NT2/D1 (cell line): ENCODE data around the gene CXXC5.

Experiments
- DNase-seq: peaks from one replicate; pipeline ENCODE4 v3.0.0-alpha.2; 2011; ENCODE audit warnings: low read depth, low spot score
- H3K27me3 ChIP-seq: 2 replicates; pipeline ENCODE4 v1.6.0; 2011; ENCODE audit warnings: mild to moderate bottlenecking; ENCODE audit not compliant: insufficient read length, insufficient read depth
- H3K36me3 ChIP-seq: 2 replicates; pipeline ENCODE4 v1.6.1; 2011; ENCODE audit warnings: mild to moderate bottlenecking, low read length, mixed read lengths; ENCODE audit not compliant: insufficient read depth, insufficient read length
- H3K4me1 ChIP-seq: 2 replicates; pipeline ENCODE4 v1.5.1; 2011; ENCODE audit not compliant: insufficient read depth, insufficient read length
- H3K4me3 ChIP-seq: 2 replicates; pipeline ENCODE4 v1.5.1; 2011; ENCODE audit warnings: low read depth; ENCODE audit not compliant: insufficient read length
- H3K9ac ChIP-seq: 2 replicates; pipeline ENCODE4 v1.6.0; 2011; ENCODE audit warnings: low read depth; ENCODE audit not compliant: insufficient read length
- H3K9me3 ChIP-seq: 2 replicates; pipeline ENCODE4 v1.5.1; 2011; ENCODE audit warnings: mild to moderate bottlenecking, low read length; ENCODE audit not compliant: insufficient read depth
- SUZ12 ChIP-seq: IDR thresholded peaks from 2 replicates; pipeline ENCODE4 v1.6.1; 2011; ENCODE audit not compliant: insufficient read length, insufficient read depth; ENCODE audit errors: extremely low read depth
- YY1 ChIP-seq: IDR thresholded peaks from 2 replicates; pipeline ENCODE4 v1.6.1; 2011; ENCODE audit not compliant: insufficient read length, insufficient read depth
- ZNF274 ChIP-seq: IDR thresholded peaks from 2 replicates; pipeline ENCODE4 v1.6.1; 2011; ENCODE audit warnings: mild to moderate bottlenecking, low read depth, low read length

Gene CXXC5

DNA sequence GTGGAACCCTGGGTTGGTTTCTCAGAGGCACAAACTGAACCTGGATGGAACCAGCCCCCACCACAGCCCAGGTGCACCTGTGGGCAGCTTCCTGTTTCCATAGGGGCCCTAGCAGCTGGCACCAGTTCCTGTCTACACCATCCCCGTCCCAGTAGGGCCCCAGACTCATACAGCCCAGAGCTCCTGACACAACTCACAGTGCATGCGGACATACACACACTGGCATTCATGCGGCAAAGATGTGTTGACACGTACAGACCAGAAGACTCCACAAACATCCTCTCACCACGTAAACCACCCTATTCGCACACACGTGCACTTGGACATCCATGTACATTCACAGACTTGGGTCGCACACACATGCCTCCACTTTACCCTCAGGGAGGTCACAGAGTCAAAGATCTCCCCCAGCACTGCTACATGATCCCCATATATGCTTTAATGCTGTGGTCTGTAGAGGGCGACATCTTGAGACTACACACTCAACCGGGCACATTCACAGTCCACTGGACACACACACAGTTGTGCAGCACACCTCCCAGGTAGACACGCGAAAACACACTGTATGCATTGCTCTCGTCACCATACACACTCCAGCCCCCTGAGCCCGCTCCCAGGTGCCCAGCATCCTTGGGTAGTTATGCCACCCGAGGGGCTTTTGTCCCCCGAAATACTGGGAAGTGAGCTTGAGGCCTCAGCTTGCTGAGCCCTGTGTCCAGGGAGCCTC, 22.4 kb downstream of the CXXC5 start:
- Histone ChIP-seq H3K9me3 (no peaks in the 10 kb centered on the region), H3K9ac (peak overlapping the region; percentile 56), H3K4me1 (peaks cover 41% of the 10 kb centered on the region), H3K27me3 (no peaks in the 10 kb centered on the region), H3K4me3 (no peak overlapping the region), H3K36me3 (peaks cover 37% of the 10 kb centered on the region)
- TF ChIP-seq ZNF274 = no peak
- no peak for TF ChIP-seq YY1
- TF ChIP-seq SUZ12 = no peak
- DNase-seq = no peak

DNA sequence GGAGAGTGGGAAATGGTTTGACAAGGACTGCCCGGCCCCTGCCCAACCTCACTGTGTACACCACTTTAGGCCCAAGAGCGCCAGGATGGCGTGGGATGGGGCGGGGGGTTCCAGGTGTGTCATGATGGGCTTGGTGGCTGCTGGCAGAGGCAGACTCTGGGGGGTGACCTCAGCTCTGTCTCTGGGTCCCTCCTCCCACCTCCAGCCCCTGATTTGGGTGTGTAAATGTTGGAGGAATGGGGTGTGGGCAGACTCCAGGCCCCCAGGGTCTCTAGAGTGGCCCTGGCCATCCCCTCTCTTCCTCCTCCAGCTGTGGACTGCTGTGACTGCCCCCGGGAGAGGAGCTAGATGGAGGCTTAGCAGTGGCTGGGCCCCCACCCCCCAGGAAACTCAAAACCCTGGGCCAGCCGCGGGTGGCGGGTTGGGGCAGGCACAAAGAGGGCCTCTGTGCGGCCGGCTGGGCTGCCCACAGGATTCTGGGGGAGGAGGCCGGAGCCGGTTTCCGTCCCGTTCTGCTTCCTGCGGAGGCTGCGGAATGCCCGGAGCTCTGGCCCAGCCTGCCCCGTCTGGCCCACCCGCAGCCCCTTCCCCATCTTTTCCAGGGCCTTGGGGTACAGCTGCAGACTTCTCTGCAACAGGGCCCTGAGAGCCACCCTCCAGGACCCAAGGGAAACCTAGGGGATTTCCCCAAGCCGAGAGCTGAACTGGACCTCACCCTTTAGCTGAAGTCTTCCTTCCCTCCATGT, 23.1 kb downstream of the CXXC5 start:
- TF ChIP-seq YY1 (no peak), ZNF274 (no peak), SUZ12 (no peak)
- Histone ChIP-seq H3K9me3 (no peaks in the 10 kb centered on the region), H3K4me3 (no peak overlapping the region), H3K4me1 (peaks cover 35% of the 10 kb centered on the region), H3K9ac (peak overlapping the region; percentile 56), H3K27me3 (no peaks in the 10 kb centered on the region), H3K36me3 (peaks cover 30% of the 10 kb centered on the region)
- no peak for DNase-seq

DNA sequence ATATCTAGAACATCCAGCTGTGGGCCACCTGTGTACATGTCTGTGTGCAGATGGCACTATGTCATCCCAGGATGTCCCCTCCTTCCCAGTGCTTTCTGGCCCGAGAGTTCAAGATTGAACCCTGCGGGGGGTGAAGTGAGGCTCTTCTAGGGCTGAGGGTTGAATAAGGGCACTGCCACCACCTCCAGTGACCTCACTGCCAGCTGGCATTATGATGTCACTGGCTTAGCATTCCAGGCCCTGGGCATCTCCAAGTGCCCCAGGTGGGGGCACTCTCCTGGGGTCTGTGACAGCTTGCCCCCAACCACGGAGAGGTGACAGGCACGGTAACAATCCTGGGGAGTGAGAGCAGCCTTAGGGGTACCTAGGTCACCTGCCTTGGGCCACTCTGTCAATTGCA, 27.1 kb downstream of the CXXC5 start:
- Histone ChIP-seq H3K9me3 (no peaks in the 10 kb centered on the region), H3K27me3 (no peaks in the 10 kb centered on the region), H3K4me3 (no peak overlapping the region), H3K9ac (no peak overlapping the region), H3K4me1 (peaks cover 21% of the 10 kb centered on the region), H3K36me3 (peaks cover 36% of the 10 kb centered on the region)
- TF ChIP-seq ZNF274 (no peak), YY1 (no peak)
- DNase-seq = no peak

DNA sequence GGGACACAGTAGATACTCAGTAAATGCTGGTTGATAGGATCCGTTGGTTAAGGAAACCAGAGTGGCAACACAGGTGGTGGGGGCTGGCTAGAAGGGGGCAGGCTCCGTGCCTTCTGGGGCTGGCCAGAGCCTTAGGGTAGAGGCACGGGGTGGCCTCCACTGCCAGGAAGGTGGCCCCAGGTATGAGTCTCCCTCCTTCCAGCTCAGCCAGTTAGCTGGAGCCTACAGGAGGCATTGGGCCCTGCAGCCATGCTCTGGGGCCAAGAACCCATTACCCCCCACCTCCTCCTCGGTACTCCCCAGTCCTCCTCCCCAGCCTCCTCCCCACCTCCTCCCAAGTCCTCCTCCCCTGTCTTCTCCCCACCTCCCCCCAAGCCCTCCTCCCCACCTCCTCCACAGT, 27.7 kb downstream of the CXXC5 start:
- Histone ChIP-seq H3K4me1 (peaks cover 18% of the 10 kb centered on the region), H3K4me3 (no peak overlapping the region), H3K9me3 (no peaks in the 10 kb centered on the region), H3K9ac (no peak overlapping the region), H3K27me3 (no peaks in the 10 kb centered on the region), H3K36me3 (peaks cover 36% of the 10 kb centered on the region)
- DNase-seq = no peak
- TF ChIP-seq ZNF274 (no peak), YY1 (no peak), SUZ12 (no peak)

DNA sequence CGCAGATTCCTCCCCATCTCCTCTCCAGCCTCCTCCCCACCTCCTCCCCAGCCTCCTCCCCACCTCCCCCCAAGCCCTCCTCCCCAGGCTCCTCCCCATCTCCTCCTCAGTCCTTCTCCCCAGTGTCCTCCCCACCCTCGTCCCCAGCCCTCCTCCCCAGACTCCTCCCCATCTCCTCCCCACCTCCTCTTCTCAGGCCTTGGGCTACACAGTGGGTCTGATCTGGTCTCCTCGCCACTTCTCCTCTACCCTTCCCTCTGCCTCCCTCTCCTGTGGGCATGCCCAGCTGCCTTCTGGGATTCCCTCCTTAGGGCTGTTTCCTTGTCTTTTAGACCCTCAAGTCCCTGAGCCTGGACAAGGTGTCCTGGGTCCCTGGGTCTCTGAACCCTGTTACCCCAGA, 28.3 kb downstream of the CXXC5 start:
- DNase-seq = no peak
- no peaks in the 10 kb centered on the region for H3K9me3 ChIP-seq
- no peak overlapping the region for H3K4me3 ChIP-seq
- TF ChIP-seq SUZ12 (no peak), ZNF274 (no peak), YY1 (no peak)
- H3K27me3 ChIP-seq = no peaks in the 10 kb centered on the region
- peaks cover 12% of the 10 kb centered on the region for H3K4me1 ChIP-seq
- peaks cover 40% of the 10 kb centered on the region for H3K36me3 ChIP-seq
- no peak overlapping the region for H3K9ac ChIP-seq

DNA sequence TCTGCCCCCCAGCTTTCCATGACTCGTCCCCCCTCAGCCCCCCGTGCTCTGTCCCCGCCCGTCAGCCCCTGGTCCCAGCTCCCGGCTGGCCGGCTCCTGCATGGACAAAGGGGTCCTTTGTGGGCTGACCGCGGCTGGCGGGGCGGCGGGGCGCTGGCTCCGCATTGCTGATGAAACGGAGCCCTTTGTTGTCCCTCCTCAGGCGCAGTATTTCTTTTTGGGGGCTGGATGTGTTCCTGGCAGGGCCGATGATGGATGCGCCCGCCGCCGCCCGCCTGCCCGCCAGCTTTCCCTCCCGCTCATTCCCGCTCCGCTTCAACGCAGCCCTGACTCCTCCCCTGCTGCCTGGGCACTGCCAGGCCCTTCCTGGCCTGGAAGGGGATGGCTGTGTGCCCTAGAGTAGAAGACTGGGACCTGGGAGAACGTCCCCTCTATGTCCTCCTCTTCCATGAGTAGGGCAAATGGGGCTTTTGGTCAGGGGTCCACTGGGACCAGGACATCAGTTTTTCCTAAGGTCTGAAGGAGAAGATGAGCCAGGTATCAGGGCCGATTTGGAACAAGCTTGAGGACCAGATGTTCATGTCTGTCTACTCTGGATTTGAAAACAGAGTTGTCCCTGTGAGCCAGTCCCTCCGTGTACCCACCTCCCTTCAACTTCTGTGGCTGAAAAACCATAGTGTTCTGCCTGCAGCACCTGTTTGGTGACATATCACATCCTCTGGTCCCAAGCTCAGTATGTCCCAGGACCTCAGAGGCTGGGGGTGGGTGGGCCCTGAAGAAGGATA, 29.0 kb downstream of the CXXC5 start:
- peaks cover 47% of the 10 kb centered on the region for H3K36me3 ChIP-seq
- H3K4me3 ChIP-seq = no peak overlapping the region
- H3K4me1 ChIP-seq = peaks cover 11% of the 10 kb centered on the region
- H3K9ac ChIP-seq = no peak overlapping the region
- no peak for DNase-seq
- H3K9me3 ChIP-seq = no peaks in the 10 kb centered on the region
- no peaks in the 10 kb centered on the region for H3K27me3 ChIP-seq
- TF ChIP-seq YY1 (no peak), ZNF274 (no peak), SUZ12 (no peak)
